ENCODE results near the gene PRICKLE1.

DNA sequence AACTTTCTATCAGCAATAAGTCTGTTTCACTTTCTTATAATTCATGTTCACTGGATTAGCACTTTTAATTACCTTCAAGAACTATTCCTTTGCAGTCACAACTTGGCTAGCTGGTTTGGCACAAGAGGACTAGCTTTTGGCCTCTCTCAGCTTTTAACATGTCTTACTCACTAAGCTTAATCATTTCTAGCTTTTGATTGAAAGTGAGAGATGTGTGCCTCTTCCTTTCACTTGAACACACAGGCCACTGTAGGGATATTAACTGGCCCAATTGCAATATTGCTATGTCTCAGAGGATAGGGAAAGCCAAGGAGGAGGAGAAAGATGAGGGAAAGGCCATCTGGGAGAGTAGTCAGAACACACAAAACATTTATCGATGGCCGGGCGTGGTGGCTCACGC, 92.7 kb downstream of the PRICKLE1 start:
- TF ChIP-seq, protein P1, sequence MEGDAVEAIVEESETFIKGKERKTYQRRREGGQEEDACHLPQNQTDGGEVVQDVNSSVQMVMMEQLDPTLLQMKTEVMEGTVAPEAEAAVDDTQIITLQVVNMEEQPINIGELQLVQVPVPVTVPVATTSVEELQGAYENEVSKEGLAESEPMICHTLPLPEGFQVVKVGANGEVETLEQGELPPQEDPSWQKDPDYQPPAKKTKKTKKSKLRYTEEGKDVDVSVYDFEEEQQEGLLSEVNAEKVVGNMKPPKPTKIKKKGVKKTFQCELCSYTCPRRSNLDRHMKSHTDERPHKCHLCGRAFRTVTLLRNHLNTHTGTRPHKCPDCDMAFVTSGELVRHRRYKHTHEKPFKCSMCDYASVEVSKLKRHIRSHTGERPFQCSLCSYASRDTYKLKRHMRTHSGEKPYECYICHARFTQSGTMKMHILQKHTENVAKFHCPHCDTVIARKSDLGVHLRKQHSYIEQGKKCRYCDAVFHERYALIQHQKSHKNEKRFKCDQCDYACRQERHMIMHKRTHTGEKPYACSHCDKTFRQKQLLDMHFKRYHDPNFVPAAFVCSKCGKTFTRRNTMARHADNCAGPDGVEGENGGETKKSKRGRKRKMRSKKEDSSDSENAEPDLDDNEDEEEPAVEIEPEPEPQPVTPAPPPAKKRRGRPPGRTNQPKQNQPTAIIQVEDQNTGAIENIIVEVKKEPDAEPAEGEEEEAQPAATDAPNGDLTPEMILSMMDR (conservative IDR thresholded peaks at IDR 0.05; ENCODE audit: low read length): no peak
- TF ChIP-seq EZH2phosphoT487 (IDR thresholded peaks at IDR 0.05; ENCODE audit: borderline replicate concordance, low read depth, low read length): no peak
